Ishikawa (cell line): Measurements from ENCODE around the gene RCAN2.

ENCODE experiments used
- EGR1 ChIP-seq: IDR thresholded peaks from 2 replicates; pipeline ENCODE4 v1.6.1; 2012
- EP300 ChIP-seq: IDR thresholded peaks from 2 replicates; pipeline ENCODE4 v1.6.1; 2012; ENCODE audit warnings: borderline replicate concordance
- FOXM1 ChIP-seq: IDR thresholded peaks from 2 replicates; pipeline ENCODE4 v1.6.1; 2012; ENCODE audit warnings: low read depth, borderline replicate concordance
- TCF12 ChIP-seq: IDR thresholded peaks from 2 replicates; pipeline ENCODE4 v1.6.1; 2012; ENCODE audit warnings: low read depth
- YY1 ChIP-seq: IDR thresholded peaks from 2 replicates; pipeline ENCODE4 v1.6.1; 2012; ENCODE audit warnings: low read depth
- TF ChIP-seq, protein P1 (sequence below): IDR thresholded peaks from 2 replicates; pipeline ENCODE4 v1.6.1; 2012; ENCODE audit warnings: low read depth, mild to moderate bottlenecking
- TF ChIP-seq, protein P2 (sequence below): IDR thresholded peaks from 2 replicates; pipeline ENCODE4 v1.6.1; 2012

DNA sequence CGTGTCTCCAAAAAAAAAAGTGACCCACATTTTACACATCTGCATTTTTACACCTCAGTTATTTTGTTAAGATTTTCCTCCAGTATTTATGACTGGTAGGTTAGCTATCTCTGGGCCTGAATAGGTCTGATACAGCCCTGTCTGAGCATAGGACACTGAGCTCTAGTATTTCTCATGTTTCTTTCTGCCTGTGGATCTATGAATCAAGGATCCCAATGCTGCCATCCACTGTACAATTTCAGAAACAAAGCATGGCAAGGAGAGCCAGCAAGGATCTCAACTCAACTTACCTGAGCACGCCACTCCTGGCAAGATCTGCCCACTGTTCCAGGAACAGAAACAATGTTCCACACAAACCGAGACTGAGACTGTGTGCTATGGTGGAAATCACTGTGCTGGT lies 284.1 kb downstream of the RCAN2 start:
- TF ChIP-seq, protein P1, sequence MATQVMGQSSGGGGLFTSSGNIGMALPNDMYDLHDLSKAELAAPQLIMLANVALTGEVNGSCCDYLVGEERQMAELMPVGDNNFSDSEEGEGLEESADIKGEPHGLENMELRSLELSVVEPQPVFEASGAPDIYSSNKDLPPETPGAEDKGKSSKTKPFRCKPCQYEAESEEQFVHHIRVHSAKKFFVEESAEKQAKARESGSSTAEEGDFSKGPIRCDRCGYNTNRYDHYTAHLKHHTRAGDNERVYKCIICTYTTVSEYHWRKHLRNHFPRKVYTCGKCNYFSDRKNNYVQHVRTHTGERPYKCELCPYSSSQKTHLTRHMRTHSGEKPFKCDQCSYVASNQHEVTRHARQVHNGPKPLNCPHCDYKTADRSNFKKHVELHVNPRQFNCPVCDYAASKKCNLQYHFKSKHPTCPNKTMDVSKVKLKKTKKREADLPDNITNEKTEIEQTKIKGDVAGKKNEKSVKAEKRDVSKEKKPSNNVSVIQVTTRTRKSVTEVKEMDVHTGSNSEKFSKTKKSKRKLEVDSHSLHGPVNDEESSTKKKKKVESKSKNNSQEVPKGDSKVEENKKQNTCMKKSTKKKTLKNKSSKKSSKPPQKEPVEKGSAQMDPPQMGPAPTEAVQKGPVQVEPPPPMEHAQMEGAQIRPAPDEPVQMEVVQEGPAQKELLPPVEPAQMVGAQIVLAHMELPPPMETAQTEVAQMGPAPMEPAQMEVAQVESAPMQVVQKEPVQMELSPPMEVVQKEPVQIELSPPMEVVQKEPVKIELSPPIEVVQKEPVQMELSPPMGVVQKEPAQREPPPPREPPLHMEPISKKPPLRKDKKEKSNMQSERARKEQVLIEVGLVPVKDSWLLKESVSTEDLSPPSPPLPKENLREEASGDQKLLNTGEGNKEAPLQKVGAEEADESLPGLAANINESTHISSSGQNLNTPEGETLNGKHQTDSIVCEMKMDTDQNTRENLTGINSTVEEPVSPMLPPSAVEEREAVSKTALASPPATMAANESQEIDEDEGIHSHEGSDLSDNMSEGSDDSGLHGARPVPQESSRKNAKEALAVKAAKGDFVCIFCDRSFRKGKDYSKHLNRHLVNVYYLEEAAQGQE: no peak
- TF ChIP-seq YY1 (no peak), EP300 (no peak), FOXM1 (no peak), TCF12 (no peak), EGR1 (no peak)
- TF ChIP-seq, protein P2, sequence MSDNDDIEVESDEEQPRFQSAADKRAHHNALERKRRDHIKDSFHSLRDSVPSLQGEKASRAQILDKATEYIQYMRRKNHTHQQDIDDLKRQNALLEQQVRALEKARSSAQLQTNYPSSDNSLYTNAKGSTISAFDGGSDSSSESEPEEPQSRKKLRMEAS: no peak
